Astrocyte (in vitro differentiated cells and primary cell): ENCODE measurements around the gene SLC25A13. TPM values are rescaled to one million over a fixed set of nuclear protein-coding genes. Genes with fewer than 3 reads are reported as not detected.

Experiments
- DNase-seq: peaks from one replicate; pipeline ENCODE4 v3.0.0-alpha.2; 2010; ENCODE audit warnings: low read depth
- FAIRE-seq: peaks from 2 replicates; lab custom pipeline; 2011; peaks lifted over from hg19 to GRCh38; lab: Jason Lieb, UNC
- H2AFZ ChIP-seq: 2 replicates; pipeline ENCODE4 v1.6.0; 2012; ENCODE audit warnings: low read depth, low read length, inconsistent platforms
- H3K27ac ChIP-seq: 2 replicates; pipeline ENCODE4 v1.5.1; 2011; ENCODE audit warnings: low read depth, low read length, inconsistent platforms
- H3K27me3 ChIP-seq: 2 replicates; pipeline ENCODE4 v1.6.0; 2011; ENCODE audit warnings: low read length, inconsistent platforms; ENCODE audit not compliant: insufficient read depth
- H3K36me3 ChIP-seq: 2 replicates; pipeline ENCODE4 v1.5.1; 2011; ENCODE audit warnings: low read length, inconsistent platforms; ENCODE audit not compliant: insufficient read depth
- H3K4me1 ChIP-seq: 2 replicates; pipeline ENCODE4 v1.5.1; 2011; ENCODE audit warnings: low read length, inconsistent platforms; ENCODE audit not compliant: insufficient read depth
- H3K4me2 ChIP-seq: 2 replicates; pipeline ENCODE4 v1.6.0; 2012; ENCODE audit warnings: low read length, inconsistent platforms
- H3K4me3 ChIP-seq: 2 replicates; pipeline ENCODE4 v1.5.1; 2011; ENCODE audit warnings: low read depth, mild to moderate bottlenecking, low read length, inconsistent platforms; ENCODE audit not compliant: insufficient read depth
- H3K79me2 ChIP-seq: 2 replicates; pipeline ENCODE4 v1.6.0; 2012; ENCODE audit warnings: mild to moderate bottlenecking, low read length, inconsistent platforms; ENCODE audit not compliant: insufficient read depth
- H3K9ac ChIP-seq: 2 replicates; pipeline ENCODE4 v1.6.0; 2012; ENCODE audit warnings: mild to moderate bottlenecking, low read length, inconsistent platforms
- H3K9me3 ChIP-seq: 2 replicates; pipeline ENCODE4 v1.5.1; 2012; ENCODE audit warnings: low read depth, mild to moderate bottlenecking, low read length, inconsistent platforms; ENCODE audit not compliant: insufficient read depth
- H4K20me1 ChIP-seq: 2 replicates; pipeline ENCODE4 v1.6.0; 2012; ENCODE audit warnings: low read length, inconsistent platforms; ENCODE audit not compliant: insufficient read depth
- H3K27ac Mint-ChIP-seq: one replicate; pipeline ENCODE4 v1.8.0; 2021; ENCODE audit warnings: mild to moderate bottlenecking, mixed read lengths; ENCODE audit not compliant: unreplicated experiment
- H3K27me3 Mint-ChIP-seq: one replicate; pipeline ENCODE4 v1.8.0; 2021; ENCODE audit warnings: low read depth, mixed read lengths; ENCODE audit not compliant: unreplicated experiment
- H3K36me3 Mint-ChIP-seq: one replicate; pipeline ENCODE4 v1.8.0; 2021; ENCODE audit warnings: low read depth, mixed read lengths; ENCODE audit not compliant: unreplicated experiment
- H3K4me1 Mint-ChIP-seq: one replicate; pipeline ENCODE4 v1.8.0; 2021; ENCODE audit warnings: low read depth, mixed read lengths; ENCODE audit not compliant: unreplicated experiment
- H3K4me3 Mint-ChIP-seq: one replicate; pipeline ENCODE4 v1.8.0; 2021; ENCODE audit warnings: mild to moderate bottlenecking, moderate library complexity, mixed read lengths; ENCODE audit not compliant: unreplicated experiment
- H3K9me3 Mint-ChIP-seq: one replicate; pipeline ENCODE4 v1.8.0; 2021; ENCODE audit warnings: mild to moderate bottlenecking, mixed read lengths; ENCODE audit not compliant: unreplicated experiment
- EZH2 ChIP-seq: IDR thresholded peaks from 2 replicates; pipeline ENCODE4 v1.6.1; 2012; ENCODE audit warnings: mild to moderate bottlenecking, low read length, inconsistent platforms; ENCODE audit not compliant: insufficient read depth
- total RNA-seq: library from RNA; stranded (reverse); gene quantifications from 2 replicates; pipeline ENCODE4 v1.2.1, GENCODE V29; 2021
- TF ChIP-seq, protein P1 (sequence below): IDR thresholded peaks from 2 replicates; pipeline ENCODE4 v1.5.1; 2011; ENCODE audit warnings: low read depth, mild to moderate bottlenecking, inconsistent platforms, low read length, moderate library complexity; ENCODE audit not compliant: insufficient read depth

The SLC25A13 gene
- total RNA-seq, 1 donor from 2014 or later: 58.1 TPM

GRCh38 chr7:96331775-96332174 lies 9.9 kb upstream of the SLC25A13 start:
- no peak overlapping the region for H2AFZ ChIP-seq
- Mint-ChIP-seq H3K27ac (no peak overlapping the region), H3K36me3 (no peaks in the 10 kb centered on the region), H3K4me3 (no peak overlapping the region), H3K9me3 (peaks cover 2% of the 10 kb centered on the region), H3K4me1 (peaks cover 9% of the 10 kb centered on the region), H3K27me3 (no peaks in the 10 kb centered on the region)
- no peak overlapping the region for H3K4me2 ChIP-seq
- DNase-seq (no peak), FAIRE-seq (no peak)
- H3K4me1 ChIP-seq: no peaks in the 10 kb centered on the region
- H3K9me3 ChIP-seq: no peaks in the 10 kb centered on the region
- TF ChIP-seq, protein P1, sequence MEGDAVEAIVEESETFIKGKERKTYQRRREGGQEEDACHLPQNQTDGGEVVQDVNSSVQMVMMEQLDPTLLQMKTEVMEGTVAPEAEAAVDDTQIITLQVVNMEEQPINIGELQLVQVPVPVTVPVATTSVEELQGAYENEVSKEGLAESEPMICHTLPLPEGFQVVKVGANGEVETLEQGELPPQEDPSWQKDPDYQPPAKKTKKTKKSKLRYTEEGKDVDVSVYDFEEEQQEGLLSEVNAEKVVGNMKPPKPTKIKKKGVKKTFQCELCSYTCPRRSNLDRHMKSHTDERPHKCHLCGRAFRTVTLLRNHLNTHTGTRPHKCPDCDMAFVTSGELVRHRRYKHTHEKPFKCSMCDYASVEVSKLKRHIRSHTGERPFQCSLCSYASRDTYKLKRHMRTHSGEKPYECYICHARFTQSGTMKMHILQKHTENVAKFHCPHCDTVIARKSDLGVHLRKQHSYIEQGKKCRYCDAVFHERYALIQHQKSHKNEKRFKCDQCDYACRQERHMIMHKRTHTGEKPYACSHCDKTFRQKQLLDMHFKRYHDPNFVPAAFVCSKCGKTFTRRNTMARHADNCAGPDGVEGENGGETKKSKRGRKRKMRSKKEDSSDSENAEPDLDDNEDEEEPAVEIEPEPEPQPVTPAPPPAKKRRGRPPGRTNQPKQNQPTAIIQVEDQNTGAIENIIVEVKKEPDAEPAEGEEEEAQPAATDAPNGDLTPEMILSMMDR: no peak
- no peak overlapping the region for H3K9ac ChIP-seq
- no peaks in the 10 kb centered on the region for H3K79me2 ChIP-seq
- H3K27ac ChIP-seq: no peak overlapping the region
- H3K27me3 ChIP-seq: no peaks in the 10 kb centered on the region
- H3K4me3 ChIP-seq: no peak overlapping the region
- no peaks in the 10 kb centered on the region for H4K20me1 ChIP-seq
- H3K36me3 ChIP-seq: no peaks in the 10 kb centered on the region

DNA sequence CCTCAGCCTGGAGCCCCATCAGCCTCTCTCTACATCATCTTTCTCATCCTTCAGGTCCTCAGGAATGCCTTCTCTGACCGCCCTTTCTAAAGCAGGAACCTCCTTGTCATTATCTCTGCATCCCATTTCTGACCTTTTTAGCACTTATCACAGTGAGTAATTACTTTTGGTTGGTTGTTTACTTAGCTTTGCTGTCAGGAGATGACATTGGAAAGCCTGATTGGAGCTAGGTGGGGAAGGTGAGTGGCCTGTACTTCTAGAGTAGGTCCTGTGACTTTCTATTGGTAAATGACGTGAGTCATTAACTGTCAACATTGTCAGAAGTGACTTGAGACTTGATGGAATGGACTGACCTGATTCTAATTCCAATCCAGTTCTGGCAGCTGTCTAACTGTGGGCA lies 9.3 kb upstream of the SLC25A13 start:
- no peaks in the 10 kb centered on the region for H3K36me3 Mint-ChIP-seq
- no peak for DNase-seq
- H3K36me3 ChIP-seq: no peaks in the 10 kb centered on the region
- H3K4me1 ChIP-seq: no peaks in the 10 kb centered on the region
- H3K4me3 Mint-ChIP-seq: no peak overlapping the region
- H3K27ac Mint-ChIP-seq: no peak overlapping the region
- no peaks in the 10 kb centered on the region for H3K27me3 ChIP-seq
- H3K27ac ChIP-seq: no peak overlapping the region
- H3K9me3 Mint-ChIP-seq: no peaks in the 10 kb centered on the region
- no peak overlapping the region for H2AFZ ChIP-seq
- H3K4me1 Mint-ChIP-seq: peaks cover 9% of the 10 kb centered on the region
- FAIRE-seq: no peak
- TF ChIP-seq EZH2: no peak
- H3K4me3 ChIP-seq: no peak overlapping the region
- no peaks in the 10 kb centered on the region for H4K20me1 ChIP-seq
- H3K9me3 ChIP-seq: no peaks in the 10 kb centered on the region
- no peaks in the 10 kb centered on the region for H3K27me3 Mint-ChIP-seq
- no peak overlapping the region for H3K9ac ChIP-seq
- no peak overlapping the region for H3K4me2 ChIP-seq
- no peaks in the 10 kb centered on the region for H3K79me2 ChIP-seq

GRCh38 chr7:96330193-96330592 lies 8.3 kb upstream of the SLC25A13 start:
- H2AFZ ChIP-seq: no peak overlapping the region
- no peak overlapping the region for H3K4me3 Mint-ChIP-seq
- no peak overlapping the region for H3K4me2 ChIP-seq
- no peaks in the 10 kb centered on the region for H3K36me3 Mint-ChIP-seq
- H3K27ac Mint-ChIP-seq: peak overlapping the region; percentile 15
- H3K9me3 ChIP-seq: no peaks in the 10 kb centered on the region
- H3K9ac ChIP-seq: no peak overlapping the region
- TF ChIP-seq, protein P1: no peak
- TF ChIP-seq EZH2: no peak
- H3K27me3 Mint-ChIP-seq: no peaks in the 10 kb centered on the region
- no peaks in the 10 kb centered on the region for H3K27me3 ChIP-seq
- H3K4me1 Mint-ChIP-seq: peaks cover 9% of the 10 kb centered on the region
- FAIRE-seq: no peak
- DNase-seq: no peak
- H4K20me1 ChIP-seq: no peaks in the 10 kb centered on the region
- H3K9me3 Mint-ChIP-seq: no peaks in the 10 kb centered on the region
- no peaks in the 10 kb centered on the region for H3K79me2 ChIP-seq
- H3K36me3 ChIP-seq: no peaks in the 10 kb centered on the region
- no peak overlapping the region for H3K4me3 ChIP-seq
- no peaks in the 10 kb centered on the region for H3K4me1 ChIP-seq
- no peak overlapping the region for H3K27ac ChIP-seq
